ENCODE results near the gene HSD17B4.
A peak's percentile ranks its signal among the peaks of the same experiment; 100 is the strongest.
"Not testable (repeated sequence)": the region's sequence is repeated elsewhere in the genome, so short reads cannot be mapped to it uniquely, and the experiment has no call there.

Gene HSD17B4

GRCh38 chr5:119428574-119428973 is 23.7 kb upstream of the HSD17B4 start:
- DNase-seq (ENCODE audit: low read depth in 2 of 2, low spot score in 1 of 2) = not testable (repeated sequence)

- not testable (repeated sequence) for DNase-seq (ENCODE audit: low read depth in 2 of 2, low spot score in 1 of 2)
Observed at GRCh38 chr5:119432674-119433237, 19.5 kb upstream of the HSD17B4 start.

GRCh38 chr5:119435436-119436132 is 16.7 kb upstream of the HSD17B4 start:
- peak; percentile 51 to 58 for DNase-seq (ENCODE audit: low read depth in 2 of 2, low spot score in 1 of 2)

- DNase-seq (ENCODE audit: low read depth in 2 of 2, low spot score in 1 of 2) = not testable (repeated sequence)
Observed at GRCh38 chr5:119437785-119438586, 14.3 kb upstream of the HSD17B4 start.

GRCh38 chr5:119438587-119438917 is 13.7 kb upstream of the HSD17B4 start:
- DNase-seq (ENCODE audit: low read depth in 2 of 2, low spot score in 1 of 2) = not testable (repeated sequence)

- no peak for DNase-seq (ENCODE audit: low read depth in 2 of 2, low spot score in 1 of 2)
Observed at GRCh38 chr5:119439140-119439631, 13.1 kb upstream of the HSD17B4 start.

GRCh38 chr5:119439632-119440031 is 12.7 kb upstream of the HSD17B4 start:
- DNase-seq (ENCODE audit: low read depth in 2 of 2, low spot score in 1 of 2) = not testable (repeated sequence)

GRCh38 chr5:119444643-119445042 is 7.7 kb upstream of the HSD17B4 start:
- not testable (repeated sequence) for DNase-seq (ENCODE audit: low read depth in 2 of 2, low spot score in 1 of 2)

GRCh38 chr5:119445544-119445943 is 6.8 kb upstream of the HSD17B4 start:
- no peak for DNase-seq (ENCODE audit: low read depth in 2 of 2, low spot score in 1 of 2)

GRCh38 chr5:119449882-119450281 is 2.4 kb upstream of the HSD17B4 start:
- DNase-seq (ENCODE audit: low read depth in 2 of 2, low spot score in 1 of 2) = no peak

- DNase-seq (ENCODE audit: low read depth in 2 of 2, low spot score in 1 of 2) = not testable (repeated sequence)
Observed at GRCh38 chr5:119450627-119451026, 1.7 kb upstream of the HSD17B4 start.

GRCh38 chr5:119451561-119451960 is 736 bp upstream of the HSD17B4 start:
- DNase-seq (ENCODE audit: low read depth in 2 of 2, low spot score in 1 of 2) = no peak

- no peak for DNase-seq (ENCODE audit: low read depth in 2 of 2, low spot score in 1 of 2)
Observed at GRCh38 chr5:119452060-119452372, 281 bp upstream of the HSD17B4 start.

GRCh38 chr5:119453040-119453373 is 710 bp downstream of the HSD17B4 start:
- DNase-seq (ENCODE audit: low read depth in 2 of 2, low spot score in 1 of 2) = no peak

- no peak for DNase-seq (ENCODE audit: low read depth in 2 of 2, low spot score in 1 of 2)
Observed at GRCh38 chr5:119454171-119454570, 1.9 kb downstream of the HSD17B4 start.

GRCh38 chr5:119458911-119459632 is 6.8 kb downstream of the HSD17B4 start:
- no peak for DNase-seq (ENCODE audit: low read depth in 2 of 2, low spot score in 1 of 2)

- DNase-seq (ENCODE audit: low read depth in 2 of 2, low spot score in 1 of 2) = no peak
Observed at GRCh38 chr5:119465640-119466039, 13.3 kb downstream of the HSD17B4 start.

GRCh38 chr5:119468286-119468685 is 16.0 kb downstream of the HSD17B4 start:
- DNase-seq (ENCODE audit: low read depth in 2 of 2, low spot score in 1 of 2) = no peak

- no peak for DNase-seq (ENCODE audit: low read depth in 2 of 2, low spot score in 1 of 2)
Observed at GRCh38 chr5:119470105-119470763, 17.9 kb downstream of the HSD17B4 start.

- no peak for DNase-seq (ENCODE audit: low read depth in 2 of 2, low spot score in 1 of 2)
Observed at GRCh38 chr5:119470851-119471451, 18.7 kb downstream of the HSD17B4 start.

GRCh38 chr5:119473241-119473640 is 20.9 kb downstream of the HSD17B4 start:
- DNase-seq (ENCODE audit: low read depth in 2 of 2, low spot score in 1 of 2) = no peak
